ENCODE results near the gene NWD2.
"Not testable (repeated sequence)": the region's sequence is repeated elsewhere in the genome, so short reads cannot be mapped to it uniquely, and the experiment has no call there.

The NWD2 gene, protein sequence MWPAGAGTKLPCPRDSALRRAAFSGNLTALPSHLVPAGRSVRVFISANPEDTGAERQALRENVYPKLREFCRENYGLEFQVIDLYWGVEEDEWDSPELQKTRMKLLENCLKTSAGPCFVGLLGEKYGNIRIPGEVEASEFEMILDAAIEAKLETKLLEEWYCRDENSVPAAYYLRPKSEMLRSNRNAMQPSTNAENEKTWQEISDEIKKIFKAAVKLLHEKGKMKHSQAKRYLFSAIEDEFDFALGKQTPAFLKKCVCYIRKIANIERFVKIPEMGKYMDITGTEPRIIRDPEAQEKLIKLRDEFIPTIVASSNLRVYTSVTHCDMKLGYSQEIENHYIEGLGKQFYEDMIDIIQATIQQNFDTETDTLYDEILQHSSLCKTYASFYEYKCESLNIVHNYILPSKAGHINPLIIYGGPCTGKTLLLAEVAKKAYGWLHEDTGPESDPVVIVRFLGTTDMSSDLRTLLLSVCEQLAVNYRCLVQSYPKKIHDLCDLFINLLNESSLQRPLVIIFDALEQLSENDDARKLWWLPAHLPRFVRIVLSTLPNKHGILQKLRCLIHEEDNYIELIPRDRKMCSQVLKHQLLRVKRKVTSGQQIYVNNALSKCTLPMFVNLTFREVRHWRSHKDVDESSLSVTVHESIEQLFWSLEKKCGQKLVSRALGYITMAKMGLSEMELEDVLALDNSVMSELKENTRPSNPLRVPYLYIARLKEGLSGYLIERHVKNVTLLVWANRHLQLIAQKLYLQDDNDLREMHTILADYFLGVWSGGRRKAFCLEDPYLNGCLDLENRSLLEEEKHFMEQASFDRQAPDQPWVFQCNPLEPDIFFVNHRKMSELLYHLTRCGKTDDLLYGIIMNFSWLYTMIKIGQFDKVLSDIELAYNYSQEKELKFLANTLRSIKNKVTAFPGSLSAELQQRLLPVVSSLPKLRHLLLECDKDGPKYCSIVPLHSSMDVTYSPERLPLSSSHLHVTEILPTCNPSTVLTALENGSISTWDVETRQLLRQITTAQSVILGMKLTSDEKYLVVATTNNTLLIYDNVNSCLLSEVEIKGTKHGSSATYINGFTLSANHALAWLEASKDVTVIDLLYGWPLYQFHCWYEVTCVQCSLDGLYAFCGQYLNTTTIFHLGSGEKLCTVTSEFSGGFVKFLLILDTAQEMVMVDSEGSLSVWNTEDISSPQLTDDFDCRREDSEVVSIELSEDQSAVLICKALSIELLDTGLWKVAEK (N-terminal part only)

DNA sequence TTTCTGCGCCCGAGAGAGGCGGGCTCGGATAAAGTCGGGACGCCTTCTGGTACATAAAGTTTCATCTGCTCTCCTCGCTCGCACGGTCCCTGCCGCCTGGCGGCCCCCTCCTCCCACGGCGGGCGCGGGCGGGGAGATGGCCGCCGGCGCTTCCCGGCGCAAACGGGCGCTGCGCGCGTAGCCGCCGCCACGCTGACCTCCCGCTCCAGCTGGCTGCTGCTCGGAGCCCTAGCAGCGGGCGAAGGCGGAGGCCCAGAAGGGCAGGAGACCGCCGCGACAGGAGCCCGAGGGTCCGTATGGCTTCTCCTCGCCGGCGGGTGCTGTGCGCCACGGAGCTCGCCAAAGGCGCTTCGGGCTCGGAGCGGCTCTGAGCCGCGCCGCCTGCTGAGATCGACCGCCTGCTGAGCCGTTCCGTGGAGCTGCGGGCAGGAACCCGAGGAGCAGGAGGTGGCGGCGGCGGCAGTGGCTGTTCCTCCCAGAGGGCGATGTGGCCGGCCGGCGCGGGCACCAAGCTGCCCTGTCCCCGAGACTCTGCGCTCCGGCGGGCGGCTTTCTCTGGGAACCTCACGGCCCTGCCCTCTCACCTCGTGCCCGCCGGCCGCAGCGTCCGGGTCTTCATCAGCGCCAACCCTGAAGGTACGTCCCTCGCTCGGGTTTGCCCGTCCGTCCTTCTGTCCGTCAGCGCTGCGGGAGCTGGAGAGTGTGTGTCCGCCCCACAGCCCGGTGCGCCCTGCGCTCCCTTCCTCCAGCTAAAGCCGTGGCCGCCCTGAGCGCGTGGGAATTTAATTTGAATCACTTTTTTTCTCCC lies at the start of gene NWD2:
NWD2 (plus strand) TSS at position 161 of the 808 bp plus-strand sequence; CDS start at position 486, 325 bp downstream.
- no peak for DNase-seq (ENCODE audit: low read depth)
- no peak within 1 kb of the TSS for H3K4me3 ChIP-seq (ENCODE audit: control insufficient read depth, low read depth, low read length)
- TF ChIP-seq, protein P1, sequence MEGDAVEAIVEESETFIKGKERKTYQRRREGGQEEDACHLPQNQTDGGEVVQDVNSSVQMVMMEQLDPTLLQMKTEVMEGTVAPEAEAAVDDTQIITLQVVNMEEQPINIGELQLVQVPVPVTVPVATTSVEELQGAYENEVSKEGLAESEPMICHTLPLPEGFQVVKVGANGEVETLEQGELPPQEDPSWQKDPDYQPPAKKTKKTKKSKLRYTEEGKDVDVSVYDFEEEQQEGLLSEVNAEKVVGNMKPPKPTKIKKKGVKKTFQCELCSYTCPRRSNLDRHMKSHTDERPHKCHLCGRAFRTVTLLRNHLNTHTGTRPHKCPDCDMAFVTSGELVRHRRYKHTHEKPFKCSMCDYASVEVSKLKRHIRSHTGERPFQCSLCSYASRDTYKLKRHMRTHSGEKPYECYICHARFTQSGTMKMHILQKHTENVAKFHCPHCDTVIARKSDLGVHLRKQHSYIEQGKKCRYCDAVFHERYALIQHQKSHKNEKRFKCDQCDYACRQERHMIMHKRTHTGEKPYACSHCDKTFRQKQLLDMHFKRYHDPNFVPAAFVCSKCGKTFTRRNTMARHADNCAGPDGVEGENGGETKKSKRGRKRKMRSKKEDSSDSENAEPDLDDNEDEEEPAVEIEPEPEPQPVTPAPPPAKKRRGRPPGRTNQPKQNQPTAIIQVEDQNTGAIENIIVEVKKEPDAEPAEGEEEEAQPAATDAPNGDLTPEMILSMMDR (conservative IDR thresholded peaks at IDR 0.05; ENCODE audit: control insufficient read depth, insufficient read depth, low read depth, low read length) = no peak

DNA sequence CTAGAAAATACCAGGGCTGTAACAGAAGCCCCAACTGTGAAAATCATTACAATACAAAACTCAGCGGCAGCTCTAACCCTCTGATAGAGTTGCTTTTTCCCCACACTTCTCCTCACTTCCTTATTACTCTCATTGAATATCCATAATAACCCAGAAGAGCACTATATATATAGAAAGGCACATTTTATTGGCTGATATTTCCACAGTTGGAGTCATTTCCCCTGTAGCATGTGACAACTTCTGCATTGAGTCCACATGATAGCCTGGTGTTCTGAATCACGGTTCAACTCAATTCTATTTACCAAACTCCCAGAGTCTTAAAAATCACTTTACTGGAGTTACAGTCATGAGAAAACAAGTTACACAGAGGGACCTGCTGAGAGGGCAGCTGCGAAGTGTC lies 46.6 kb upstream of the NWD2 start:
- TF ChIP-seq, protein P1 (conservative IDR thresholded peaks at IDR 0.05; ENCODE audit: control insufficient read depth, insufficient read depth, low read depth, low read length) = no peak
- H3K4me3 ChIP-seq (ENCODE audit: control insufficient read depth, low read depth, low read length) = no peak overlapping the region
- no peak for DNase-seq (ENCODE audit: low read depth)

DNA sequence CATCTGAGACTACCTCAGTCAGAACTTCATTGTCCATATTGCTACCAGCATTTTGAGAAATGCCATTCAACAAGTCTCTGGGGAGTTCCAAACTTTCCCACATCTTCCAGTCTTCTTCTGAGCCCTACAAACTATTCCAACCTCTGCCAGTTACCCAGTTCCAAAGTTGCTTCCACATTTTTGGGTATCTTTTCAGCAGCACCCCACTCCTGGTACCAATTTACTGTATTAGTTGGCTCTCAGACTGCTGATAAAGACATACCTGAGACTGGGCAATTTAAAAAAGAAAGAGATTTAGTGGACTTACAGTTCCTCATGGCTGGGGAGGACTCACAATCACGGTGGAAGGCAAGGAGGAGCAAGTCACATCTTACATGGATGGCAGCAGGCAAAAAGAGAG lies 39.8 kb upstream of the NWD2 start:
- DNase-seq (ENCODE audit: low read depth); H3K4me3 ChIP-seq (ENCODE audit: control insufficient read depth, low read depth, low read length): not testable (repeated sequence)

DNA sequence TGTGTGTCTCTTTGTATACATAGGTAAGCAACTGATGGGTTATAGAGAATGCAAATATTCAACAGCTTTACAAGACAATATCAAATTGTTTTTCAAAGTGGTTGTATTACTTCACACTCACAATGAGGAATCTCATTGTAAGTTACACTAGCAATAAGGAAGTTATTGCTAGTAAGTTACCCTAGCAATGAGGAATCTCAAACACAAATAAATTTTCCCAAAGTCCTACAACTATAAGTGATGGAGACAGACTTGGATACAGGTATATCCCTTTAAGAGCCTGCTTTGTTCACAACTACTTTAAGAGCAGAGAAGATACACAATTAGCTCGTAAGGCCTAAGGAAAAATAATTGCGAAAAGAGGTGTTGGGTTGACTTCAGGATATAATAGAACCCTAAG lies 28.3 kb upstream of the NWD2 start:
- no peak for DNase-seq (ENCODE audit: low read depth)
- TF ChIP-seq, protein P1 (conservative IDR thresholded peaks at IDR 0.05; ENCODE audit: control insufficient read depth, insufficient read depth, low read depth, low read length) = no peak

DNA sequence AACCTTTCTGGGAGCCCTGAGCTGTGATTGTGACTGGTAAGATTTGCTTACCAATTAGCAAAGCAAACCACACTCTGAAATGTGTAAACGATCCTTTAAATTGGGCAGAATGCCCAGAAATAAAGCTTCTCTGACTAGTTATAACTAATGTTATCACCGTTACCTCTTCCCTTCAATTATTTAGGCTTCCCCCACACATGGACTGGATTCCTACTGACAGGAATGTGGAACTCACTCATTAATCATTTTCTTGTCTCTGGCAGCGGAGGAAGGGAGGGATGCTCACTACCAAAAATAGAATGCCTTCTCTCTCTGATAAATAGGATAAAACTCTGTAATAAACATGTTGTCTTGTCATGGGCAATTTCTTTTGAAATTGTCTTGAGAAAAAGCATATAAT lies 25.3 kb upstream of the NWD2 start:
- no peak for DNase-seq (ENCODE audit: low read depth)
- TF ChIP-seq, protein P1 (conservative IDR thresholded peaks at IDR 0.05; ENCODE audit: control insufficient read depth, insufficient read depth, low read depth, low read length) = no peak
- no peak overlapping the region for H3K4me3 ChIP-seq (ENCODE audit: control insufficient read depth, low read depth, low read length)

More for the DNA sequence above, 28.3 kb upstream of the NWD2 start:
- H3K4me3 ChIP-seq (ENCODE audit: control insufficient read depth, low read depth, low read length) = no peak overlapping the region

DNA sequence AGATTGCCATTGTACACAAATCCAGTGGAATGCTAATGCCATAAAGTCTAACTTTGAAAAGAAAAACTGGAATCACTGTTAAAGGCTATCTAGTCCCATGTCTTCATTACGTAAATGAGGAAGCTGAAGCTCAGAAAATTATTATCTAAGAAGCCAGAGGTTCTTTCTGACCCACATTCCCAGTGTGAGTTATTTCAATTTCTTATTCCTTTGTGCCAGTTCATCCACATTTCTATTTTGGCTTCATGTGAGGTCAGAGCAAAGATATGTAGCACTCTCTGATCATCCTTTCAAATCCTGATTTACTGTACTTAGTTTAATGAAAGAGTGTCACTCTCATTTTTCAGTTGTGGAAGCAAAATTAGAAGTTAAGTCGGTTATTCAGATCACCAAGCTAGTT lies 24.6 kb upstream of the NWD2 start:
- H3K4me3 ChIP-seq (ENCODE audit: control insufficient read depth, low read depth, low read length) = no peak overlapping the region
- no peak for DNase-seq (ENCODE audit: low read depth)
- TF ChIP-seq, protein P1 (conservative IDR thresholded peaks at IDR 0.05; ENCODE audit: control insufficient read depth, insufficient read depth, low read depth, low read length) = no peak

Measured in fibroblast of mammary gland (primary cell).